Measurements from ENCODE around the gene AGER.

The AGER gene

GRCh38 chr6:32216998-32217397 is 32.9 kb upstream of the AGER start:
- TF ChIP-seq, protein P1, sequence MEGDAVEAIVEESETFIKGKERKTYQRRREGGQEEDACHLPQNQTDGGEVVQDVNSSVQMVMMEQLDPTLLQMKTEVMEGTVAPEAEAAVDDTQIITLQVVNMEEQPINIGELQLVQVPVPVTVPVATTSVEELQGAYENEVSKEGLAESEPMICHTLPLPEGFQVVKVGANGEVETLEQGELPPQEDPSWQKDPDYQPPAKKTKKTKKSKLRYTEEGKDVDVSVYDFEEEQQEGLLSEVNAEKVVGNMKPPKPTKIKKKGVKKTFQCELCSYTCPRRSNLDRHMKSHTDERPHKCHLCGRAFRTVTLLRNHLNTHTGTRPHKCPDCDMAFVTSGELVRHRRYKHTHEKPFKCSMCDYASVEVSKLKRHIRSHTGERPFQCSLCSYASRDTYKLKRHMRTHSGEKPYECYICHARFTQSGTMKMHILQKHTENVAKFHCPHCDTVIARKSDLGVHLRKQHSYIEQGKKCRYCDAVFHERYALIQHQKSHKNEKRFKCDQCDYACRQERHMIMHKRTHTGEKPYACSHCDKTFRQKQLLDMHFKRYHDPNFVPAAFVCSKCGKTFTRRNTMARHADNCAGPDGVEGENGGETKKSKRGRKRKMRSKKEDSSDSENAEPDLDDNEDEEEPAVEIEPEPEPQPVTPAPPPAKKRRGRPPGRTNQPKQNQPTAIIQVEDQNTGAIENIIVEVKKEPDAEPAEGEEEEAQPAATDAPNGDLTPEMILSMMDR (IDR thresholded peaks at IDR 0.05): no peak

DNA sequence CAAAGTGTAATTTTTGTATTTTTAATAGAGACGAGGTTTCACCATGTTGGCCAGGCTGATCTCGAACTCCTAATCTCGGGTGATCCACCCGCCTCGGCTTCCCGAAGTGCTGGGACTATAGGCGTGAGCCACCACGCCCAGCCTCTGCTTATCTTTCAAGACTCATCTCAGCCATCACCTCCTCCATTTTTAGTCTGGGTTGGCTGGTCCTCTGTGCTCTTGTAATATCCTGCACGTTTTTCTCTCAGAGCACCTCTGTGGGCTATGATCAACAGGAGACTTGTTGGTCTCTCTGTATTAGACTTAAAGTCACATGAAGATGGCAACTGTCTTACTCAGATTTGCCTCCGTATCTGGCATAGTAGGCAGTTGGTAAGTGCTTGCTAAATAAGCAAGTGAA is 32.2 kb upstream of the AGER start:
- TF ChIP-seq, protein P1 (IDR thresholded peaks at IDR 0.05): no peak

- TF ChIP-seq, protein P1 (IDR thresholded peaks at IDR 0.05): no peak
These were observed 31.6 kb upstream of the AGER start for GRCh38 chr6:32215617-32216016.

DNA sequence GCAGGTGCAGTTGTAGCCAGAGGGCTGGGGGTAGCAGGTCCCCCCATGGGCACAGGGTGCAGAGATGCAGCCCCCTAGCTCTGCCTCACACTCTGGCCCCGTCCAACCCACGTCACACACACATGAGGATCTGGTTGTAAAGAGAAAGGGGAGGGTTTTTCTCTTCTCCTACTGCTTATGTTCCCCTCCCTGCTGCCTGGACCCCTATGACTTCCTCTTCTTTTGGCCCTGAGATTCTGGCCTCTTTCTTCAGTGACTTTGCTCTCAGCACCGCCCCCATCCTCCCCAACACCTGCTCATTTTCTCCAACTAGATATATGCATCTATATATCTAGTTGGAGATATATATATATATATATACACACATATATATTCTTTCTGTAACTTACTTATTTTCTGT is 30.1 kb upstream of the AGER start:
- TF ChIP-seq, protein P1 (IDR thresholded peaks at IDR 0.05): no peak

- TF ChIP-seq, protein P1 (IDR thresholded peaks at IDR 0.05): no peak
These were observed 29.6 kb upstream of the AGER start for GRCh38 chr6:32213649-32214048.

DNA sequence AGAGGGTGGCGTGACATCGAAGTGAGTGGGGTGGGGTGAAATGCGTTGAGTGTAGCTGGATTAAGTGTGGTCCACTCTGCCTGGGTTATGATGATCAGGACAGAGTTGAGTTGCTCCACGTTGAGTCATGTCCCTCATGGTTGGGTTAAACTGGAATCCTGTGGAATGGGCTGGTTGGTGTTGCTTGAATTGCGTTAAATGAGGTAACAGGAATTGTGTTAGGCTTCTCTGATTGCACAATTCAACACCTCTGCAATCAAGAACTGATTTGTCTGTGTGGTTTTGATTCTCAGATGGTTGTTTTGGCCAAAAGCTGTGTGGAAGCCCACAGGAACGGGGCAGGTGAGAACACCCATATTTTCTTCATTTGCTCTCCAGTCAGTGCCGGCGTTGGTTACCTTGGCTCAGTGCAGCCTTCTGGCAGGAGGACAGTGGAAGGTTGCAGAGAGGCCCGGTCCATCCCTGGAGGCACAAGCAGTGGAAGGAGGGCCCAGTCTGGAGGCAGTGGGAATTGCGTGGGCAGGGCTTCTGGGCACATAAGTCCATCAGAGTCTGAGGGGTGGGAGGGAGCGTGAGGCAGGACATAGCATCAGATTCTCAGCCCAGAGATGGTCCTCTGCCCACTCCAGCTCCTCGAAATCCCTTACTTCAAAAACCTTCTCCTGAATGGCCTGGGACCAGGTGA is 28.2 kb upstream of the AGER start:
- TF ChIP-seq, protein P1 (IDR thresholded peaks at IDR 0.05): no peak

DNA sequence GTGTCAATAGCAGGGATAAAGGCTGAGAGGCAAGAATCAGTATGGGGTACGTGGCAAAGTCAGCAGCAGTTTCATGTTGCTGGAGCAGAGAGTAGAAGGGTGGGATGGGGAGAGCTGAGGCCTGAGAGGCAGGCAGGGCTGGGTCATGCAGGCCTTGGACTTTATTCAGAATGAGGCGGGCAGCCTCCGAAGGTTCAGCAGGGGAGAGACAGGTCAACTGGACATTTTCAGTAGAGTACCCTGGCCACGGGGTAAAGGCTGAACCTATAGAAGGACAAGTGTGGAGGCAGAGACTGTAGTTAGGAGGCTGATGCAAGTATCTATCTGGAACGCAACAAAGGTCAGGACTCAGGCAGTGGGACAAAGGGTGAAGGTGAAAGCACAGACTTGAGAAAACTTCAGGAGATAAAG is 26.1 kb upstream of the AGER start:
- TF ChIP-seq, protein P1 (IDR thresholded peaks at IDR 0.05): no peak

GRCh38 chr6:32208996-32209395 is 24.9 kb upstream of the AGER start:
- TF ChIP-seq, protein P1 (IDR thresholded peaks at IDR 0.05): no peak
